Measurements from ENCODE around the gene UBE3D.
"Not testable (repeated sequence)": the region's sequence is repeated elsewhere in the genome, so short reads cannot be mapped to it uniquely, and the experiment has no call there.

UBE3D gene

DNA sequence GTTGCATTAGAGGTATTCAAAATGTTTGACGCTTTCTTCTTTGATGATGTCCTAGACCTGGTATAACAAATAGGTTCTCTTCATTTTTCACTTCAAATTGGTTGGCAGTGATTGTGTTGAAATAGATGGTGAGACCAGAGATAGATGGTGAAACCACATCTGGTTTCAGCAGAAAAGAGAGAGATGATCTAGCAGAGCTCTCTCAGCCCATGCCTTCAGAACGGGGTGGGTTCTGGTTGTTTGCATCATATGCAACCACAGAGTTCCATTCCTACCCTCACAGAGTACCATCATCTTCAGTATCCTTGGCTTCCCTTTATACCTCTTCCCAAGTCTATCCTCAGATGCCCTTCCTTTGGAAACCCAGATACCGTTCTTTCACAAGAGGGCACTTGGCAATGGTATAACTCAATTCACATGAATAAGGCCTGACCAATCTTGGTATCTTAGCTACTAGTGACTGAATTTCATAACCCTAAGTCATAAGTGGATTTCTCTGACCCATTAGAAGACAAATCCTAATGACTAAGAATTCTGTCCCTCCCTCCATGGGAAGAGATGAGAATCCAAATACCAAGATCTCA lies 93.7 kb downstream of the UBE3D start:
- no peak for DNase-seq

DNA sequence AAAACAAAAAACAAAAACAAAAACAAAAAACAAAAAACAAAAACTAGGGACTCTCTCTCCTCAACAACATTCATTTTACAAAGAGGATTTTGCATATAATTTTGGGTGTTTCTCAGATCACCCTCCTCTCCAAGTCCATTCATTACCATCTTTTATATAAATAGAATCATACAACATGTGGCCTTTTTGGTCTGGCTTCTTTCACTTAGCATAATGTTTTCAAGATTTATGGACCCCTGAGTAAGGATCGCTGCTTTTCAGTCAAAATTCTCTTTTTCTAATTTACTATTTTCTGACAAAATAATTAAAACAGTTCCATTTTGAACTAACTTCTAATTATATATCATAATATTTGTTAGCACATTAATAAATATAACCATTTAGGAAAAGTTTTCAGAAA lies 94.8 kb downstream of the UBE3D start:
- DNase-seq, result no peak

DNA sequence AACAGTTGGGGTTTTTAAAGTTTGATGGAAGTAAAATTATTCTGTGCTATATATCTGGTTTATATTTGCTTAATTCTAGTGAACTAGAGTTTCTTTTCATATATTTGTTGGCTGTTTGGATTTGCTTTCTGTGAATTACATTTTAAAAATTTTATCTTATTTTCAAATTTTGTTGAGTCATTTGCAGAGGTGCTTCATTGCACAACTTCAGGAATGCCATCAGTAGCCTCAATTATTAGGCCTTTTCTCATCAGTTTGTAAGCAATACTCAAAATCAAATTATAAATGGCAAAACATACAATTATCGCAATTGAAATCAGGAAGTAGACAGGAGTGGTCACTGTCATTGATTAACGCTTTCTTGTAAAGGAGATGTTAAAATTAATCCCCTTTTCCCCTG lies 96.9 kb downstream of the UBE3D start:
- DNase-seq, result no peak

DNA sequence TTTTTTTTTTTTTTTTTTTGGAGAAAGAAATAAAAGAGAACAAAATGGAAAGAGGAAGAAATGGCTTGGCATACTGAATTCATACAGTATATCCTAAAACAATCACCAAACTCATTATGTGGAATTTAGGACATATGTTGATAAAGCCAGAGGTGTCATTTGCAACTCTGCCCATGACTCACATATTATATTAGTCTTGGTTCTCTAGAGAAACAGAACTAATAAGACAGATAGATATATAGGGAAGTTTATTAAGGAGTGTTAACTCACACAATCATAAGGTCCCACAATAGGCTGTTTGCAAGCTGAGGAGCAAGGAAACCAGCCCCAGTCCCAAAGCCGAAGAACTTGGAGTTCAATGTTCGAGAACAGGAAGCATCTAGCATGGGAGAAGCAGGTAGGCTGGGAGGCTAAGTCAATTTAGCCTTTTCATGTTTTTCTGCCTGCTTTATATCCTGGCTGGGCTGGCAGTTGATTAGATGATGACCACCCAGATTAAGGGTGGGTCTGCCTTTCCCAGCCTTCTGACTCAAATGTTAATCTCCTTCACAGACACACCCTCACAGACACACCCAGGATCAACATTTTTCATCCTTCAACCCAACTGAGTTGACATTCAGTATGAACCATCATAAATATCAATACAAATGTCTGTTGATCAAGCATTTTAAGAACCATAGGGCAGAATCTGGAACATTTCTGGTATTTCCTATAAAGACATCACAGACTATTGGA lies 102.3 kb downstream of the UBE3D start:
- DNase-seq, result no peak

DNA sequence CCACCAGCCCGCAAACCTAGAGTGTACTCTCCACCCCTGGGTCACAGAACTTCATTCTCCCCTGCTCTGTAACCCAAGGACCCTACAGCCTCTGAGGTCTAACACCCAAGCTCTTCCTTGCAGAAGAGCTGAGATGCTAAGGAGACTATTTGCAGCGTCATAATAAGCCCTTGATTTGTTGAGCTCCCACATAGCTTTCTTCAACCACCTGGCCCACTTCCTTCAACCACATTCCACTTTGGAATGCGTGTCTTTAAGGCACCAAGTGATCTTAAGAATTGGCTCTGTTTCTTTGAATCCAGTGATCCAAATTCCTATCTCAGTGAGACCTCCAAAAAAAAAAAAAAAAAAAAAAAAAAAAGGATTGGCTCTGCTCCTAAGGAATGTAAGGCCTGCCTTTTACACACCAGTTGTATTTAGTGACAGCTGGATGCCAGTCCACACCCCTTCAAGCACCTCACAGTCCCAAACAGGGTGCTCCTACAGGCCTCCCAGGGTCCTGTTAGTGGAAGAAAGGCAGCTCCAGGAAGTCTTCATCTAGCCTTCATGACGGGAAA lies 106.2 kb downstream of the UBE3D start:
- DNase-seq, result no peak

DNA sequence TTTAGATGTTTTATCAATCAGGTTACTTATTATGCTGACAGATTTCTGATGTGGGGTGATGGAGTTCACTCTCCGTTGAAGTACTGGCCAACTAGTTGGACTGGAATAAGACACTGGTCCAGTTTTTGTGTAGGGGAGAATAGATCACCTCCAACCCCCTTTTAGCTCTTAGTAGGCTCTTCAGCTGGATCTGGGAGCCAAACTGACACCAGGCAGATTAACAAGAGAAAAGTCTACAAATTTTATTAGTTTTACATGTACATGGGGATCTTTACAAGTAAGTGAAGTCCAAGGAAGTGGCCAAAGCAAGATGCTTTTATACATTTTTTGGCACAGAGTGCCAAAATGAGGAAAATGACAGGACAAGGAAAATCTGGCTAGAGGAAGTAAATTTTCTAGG lies 107.1 kb downstream of the UBE3D start:
- DNase-seq, result no peak

DNA sequence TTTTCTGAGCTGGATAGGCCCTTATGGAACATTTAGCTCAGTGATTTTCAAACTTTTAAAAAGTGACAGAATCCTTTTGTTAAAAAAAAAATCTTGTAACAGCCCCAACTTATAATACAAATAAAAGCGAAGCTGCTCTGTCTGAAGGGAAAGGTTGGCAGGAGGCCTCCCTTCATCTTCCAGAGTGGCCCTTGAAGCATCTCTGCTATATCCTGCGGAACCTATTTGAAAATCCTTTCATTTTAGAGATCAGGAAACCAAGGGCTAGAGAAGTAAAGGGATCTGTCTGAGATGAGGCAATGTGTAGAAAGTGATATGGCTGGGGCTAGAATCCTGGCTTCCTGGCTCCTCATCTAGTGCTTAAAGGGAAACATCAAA lies 107.8 kb downstream of the UBE3D start:
- DNase-seq, result no peak

DNA sequence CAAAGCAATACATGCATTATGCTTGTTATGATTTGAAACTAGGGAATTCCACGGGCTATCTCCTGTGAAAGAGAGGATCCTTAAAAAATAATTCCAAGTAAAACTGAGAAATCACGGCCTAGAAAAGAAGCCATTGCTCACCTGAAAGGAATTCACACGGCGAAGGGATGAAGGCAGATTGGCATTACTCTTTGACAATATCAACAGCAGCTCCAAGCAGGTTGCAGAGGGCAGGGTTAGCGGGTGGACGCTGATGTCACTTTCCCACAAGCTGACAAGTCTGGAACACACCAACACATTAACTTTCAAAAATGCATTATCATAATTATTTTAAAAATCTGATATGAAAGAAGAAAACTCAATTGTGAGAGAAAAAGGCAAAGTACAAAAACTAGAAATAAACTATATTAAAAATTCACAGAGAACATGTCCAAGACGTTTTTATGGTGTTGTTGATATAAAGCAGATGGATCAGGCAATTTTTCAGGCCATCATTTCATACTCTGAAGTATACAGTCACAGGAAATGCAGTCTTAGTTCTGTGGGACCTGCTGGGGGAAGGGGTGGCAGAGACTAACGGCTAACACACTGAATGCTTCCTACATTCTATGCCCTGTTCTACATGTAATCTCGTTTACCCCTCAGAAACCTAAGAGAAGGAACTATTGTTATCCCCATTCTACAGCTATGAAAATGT lies 108.3 kb downstream of the UBE3D start:
- DNase-seq, result no peak

DNA sequence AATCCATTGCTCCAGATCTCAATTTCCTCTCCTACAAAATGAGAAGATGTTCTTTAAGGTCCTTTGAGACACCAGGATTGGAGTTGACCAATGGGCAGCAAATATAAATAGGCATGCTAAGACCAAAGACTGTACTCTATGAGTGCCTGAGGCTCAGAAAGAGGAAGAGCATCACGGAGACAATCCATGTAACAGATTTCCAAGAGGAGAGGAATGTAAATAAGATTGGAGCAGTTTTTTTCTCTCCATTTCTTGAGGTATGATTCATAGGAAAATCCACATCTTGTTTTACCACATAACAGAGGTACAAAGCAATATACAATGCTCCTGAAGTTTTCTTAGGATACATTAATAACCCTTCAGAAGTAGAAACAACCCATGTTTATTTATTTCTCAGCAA lies 109.8 kb downstream of the UBE3D start:
- DNase-seq, result no peak

DNA sequence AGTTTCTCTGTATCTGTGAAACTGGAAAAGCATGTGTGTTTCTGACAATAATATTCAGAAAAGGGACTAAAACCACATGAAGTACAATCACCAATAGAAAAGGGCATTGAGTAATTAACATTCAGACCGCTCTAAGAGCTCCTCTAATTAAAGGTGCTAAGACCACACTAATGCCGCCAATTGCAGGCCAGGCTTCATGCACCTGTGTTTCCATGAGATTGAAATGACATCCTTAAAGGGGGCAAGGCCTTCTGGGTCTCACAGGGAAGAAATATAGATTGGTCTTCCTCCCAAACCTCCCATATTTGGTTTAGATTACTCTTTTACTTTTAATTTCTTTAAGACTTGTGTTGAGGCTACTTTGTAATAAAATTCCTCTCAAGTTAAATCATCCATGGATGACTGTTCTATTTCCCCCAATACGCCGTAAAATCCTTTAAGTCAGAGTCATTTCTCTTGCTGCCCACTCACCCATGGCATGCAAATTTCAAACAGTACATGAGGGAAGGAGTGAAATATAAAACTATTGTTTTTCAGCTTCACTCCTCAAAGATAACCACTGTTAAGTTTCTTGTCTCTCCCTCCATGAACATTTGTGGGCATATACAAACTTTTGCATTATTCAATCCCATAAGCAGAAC lies 110.6 kb downstream of the UBE3D start:
- no peak for DNase-seq

DNA sequence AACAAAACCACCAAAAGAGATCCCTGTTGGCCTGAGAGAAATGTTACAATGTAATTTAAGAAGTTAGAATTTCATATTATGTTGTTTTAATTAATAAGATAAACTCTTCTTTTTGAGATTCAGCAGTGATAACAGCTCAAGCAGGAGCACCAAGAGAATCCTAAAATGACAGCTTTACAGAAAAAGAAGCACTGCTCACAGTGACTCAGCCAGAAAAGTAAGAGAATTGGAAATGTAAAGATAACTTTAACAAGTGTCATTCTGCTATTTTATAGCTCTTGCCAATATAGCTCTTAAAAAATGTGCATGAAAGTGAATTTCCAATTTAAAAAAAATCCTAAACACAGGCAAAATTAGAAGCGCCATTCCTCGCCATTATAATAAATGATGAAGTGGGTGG lies 111.3 kb downstream of the UBE3D start:
- DNase-seq, result no peak

DNA sequence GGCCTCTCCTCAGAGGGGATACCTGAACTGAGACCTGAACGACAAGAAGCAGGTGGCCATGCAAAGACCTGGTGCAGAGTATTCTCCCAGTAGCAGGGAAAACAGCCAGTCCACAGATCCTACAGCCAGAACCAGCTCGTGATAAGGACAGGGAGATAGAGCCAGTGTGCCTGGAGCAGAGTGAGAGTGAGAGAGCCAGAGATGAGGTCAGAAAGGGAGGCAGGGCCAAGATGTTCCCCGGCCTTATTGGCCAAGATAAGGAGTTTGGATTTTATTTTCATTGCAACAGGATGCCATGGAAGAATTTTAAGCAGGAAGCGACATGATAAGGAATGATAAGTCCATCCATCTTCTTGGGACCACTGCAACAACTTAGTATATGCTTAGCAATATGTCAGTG lies 111.8 kb downstream of the UBE3D start:
- no peak for DNase-seq

DNA sequence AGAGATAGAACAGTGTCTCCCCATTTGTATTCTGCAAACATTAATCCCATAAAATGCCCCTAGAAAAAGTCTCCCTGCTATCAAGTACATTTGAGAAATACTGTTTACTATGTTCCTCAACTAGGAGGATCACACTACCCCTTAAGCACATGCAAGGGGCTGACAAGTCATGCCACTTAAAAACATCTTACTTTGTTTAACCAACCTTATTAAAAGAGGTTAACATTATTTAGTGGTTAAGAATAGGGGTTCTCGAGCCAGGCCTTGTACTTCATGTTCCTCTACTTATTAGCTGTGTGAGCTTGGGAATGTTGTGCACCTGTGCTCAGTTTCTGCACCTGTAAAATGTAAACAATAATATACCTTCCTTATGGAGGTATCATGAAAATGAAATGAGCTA lies 113.7 kb downstream of the UBE3D start:
- no peak for DNase-seq

DNA sequence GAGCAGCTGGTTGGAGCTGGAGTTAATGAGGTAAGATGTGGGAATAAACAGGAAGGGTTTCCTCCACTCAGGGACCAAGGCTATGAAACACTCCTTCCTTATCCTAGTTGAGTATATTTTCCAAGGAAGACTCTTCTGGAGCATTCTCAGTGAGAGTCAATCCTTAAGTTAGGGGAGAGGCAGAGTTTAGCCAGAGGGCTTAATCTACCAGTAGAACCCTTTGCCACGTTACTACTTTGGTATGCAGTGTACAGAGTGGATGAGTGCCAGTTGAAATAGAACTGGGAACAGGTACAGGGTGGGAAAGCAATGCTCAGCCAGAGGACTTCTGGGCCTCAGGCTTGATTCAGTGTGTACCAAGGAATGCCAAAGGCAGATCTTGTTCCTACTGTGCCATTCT lies 114.3 kb downstream of the UBE3D start:
- DNase-seq, result no peak

DNA sequence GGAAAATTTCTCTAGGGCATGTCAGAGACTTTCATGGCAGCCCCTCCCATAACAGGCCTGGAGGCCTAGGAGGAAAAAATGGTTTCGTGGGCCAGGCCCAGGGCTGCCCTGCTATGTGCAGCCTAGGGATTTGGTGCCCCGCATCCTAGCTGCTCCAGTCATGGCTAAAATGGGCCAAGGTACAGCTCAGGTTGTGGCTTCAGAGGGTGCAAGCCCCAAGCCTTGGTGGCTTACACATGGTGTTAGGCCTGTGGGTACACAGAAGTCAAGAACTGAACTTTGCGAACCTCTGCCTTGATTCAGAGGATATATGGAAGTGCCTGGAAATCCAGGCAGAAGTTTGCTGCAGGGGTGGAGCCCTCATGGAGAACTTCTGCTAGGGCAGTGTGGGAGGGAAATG lies 134.7 kb downstream of the UBE3D start:
- DNase-seq, result not testable (repeated sequence)

DNA sequence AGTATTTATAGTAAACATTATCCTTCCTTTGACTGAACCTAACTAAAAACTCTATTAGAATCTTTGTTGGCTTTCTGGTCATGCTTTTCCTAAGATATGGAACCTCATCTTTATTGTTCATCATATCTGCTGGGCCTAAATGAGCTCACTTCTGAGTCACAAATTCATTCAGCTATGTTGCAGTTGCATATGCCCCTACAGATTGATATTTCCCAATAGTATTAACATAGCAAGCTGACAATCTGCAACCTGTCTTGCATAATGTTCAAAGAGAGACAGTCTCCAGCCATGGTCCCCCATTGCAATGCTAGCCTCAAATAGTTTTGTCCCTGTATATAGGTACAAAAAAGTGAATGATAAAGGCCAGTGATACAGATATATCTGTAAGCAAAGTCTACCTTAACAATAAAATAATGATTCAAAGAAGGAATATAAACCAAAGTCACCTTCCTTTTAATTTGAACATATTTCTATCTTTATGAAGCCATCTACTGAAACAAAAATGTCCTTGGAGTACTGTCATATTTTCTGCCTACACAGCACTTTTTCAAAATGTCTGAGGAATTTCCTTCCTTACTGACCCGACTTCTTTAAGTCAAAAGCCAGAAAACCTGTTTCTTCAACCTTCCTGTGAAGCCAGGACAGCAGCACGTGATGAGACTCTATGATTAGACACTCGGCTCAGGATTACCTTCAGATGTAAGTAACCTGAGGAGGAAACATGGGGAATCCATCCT lies 140.7 kb downstream of the UBE3D start:
- DNase-seq, result no peak

DNA sequence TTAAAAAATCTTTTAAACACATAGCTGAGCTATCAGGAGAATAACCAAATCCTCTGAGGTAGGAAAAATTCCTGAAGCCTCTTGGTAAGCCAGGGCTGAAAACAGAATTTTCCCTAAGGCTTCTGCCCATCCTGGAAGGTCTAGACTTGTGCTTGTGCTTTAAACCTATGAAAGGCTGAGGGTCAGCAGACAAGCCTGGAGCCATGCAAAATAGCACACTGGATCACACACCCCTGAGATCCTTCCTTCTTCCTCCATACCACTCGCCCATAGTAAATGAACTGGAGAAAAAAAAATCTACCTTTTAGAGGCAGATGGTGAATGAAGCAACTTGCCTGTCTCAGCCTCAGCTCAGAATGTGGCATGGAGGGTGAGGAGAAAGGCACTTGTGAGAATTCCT lies 144.4 kb downstream of the UBE3D start:
- no peak for DNase-seq

DNA sequence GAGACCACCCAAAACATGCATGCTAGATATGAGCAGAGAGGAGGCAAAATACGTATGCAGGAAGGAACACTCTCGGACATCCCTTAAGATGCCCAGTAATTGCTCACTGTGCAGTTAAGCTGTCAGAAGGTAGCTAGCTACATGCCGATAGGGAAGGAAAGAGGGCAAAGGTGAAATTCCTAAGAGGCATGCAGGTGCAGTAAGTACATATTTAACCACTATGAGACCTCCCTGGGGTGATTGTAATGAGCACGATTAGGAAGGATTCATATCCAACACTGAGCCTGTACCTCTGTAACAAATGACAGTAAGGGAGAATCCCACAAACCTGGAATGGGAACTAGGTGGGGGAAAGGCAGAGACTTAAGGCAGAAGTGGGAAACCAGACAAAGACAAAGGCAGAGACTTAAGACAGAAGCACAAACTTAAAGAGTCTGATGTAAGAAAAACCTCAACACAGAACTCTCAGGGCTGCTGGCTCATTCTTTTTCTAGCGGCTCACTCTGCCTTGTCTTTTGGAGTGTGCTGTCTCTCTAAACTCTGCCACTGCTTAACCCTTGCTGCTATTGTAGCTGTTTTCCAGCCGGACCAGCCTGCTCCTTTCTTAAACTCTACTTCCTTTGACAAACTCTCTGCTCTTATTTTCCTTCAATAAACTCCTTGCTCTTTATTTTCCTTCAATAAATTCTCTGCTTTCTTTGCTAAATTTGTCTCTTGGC lies 148.1 kb downstream of the UBE3D start:
- DNase-seq, result no peak

DNA sequence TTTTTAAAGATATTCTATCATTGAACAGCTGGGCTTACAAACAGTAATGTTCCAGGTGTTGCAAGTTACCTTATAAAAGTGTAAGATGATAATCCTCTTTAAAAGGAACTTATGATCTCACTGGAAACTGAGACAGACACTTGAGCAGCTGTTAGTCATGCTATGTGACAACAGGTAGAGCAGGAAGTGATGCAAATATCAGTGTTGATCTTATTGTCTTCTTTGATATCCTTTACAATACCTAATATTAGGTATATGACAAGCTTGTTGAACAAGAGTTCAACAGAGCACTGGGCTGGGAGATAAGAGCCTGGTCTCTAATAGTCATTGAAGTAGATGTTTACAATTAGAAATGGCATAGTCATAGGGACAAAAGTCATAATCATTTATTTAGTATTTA lies 150.0 kb downstream of the UBE3D start:
- DNase-seq, result no peak

DNA sequence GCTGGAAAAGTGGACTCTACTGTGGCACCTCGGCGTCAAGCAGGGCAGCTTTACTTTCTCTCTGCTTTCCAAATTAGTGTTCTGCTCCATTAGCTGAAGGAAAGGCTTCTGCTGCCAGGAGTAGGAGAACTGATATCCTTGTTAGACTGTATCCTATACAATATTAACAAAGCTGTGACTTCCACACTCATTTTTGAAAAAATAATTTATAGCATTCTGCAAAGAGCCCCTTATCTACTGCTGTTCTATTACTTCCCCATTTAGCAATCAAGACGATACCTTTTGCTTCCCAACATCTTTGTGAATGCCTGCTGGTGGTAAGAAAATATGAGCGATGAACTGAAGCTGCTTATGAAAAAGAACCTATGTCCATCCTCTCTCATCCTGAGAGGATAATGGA lies 151.1 kb downstream of the UBE3D start:
- no peak for DNase-seq

DNA sequence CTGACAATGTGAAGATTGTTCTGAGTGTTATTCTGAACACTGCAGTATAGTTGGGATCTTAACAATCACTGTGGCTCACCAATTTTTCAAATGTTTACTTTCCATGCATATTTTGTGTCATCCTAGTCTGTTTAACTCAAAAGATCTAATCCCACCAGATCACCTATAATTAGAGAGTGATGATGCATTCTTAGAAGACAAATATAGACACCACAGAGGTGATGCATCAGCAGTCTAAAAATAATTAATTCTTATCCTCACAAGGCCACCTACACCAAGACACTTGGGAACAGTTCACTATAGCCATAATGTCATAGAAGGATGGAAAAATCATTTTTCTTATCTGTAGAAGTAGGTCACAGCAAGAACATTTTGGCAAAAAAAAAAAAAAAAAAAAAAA lies 154.8 kb downstream of the UBE3D start:
- no peak for DNase-seq

DNA sequence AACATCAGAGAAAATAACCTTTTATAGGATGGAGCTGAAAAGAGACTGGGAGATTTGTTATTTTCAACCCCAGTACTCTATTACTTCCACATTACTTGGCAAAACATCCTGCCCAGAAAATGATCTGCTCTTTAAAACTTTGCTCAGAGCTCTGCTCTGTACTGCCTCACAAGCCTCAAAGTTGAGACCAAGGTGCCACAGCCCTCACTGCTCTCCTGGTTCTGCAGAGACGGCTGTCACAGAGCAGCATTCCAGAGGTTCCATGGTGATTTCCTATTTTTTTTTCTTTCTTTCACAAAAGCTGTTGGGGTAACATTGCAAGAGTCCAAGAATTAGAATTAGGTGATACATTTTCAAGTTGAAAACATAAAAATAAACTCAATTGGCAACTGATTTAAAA lies 155.2 kb downstream of the UBE3D start:
- DNase-seq, result no peak

Data from RPMI8226 (cell line).